NCI-H2196 treated with DMSO at 0.1 percent for 48 hours (cell line): Measurements from ENCODE around the gene ZNF446.

Source experiments
- DNase-seq: peaks from one replicate; lab custom pipeline; 2025; ENCODE audit not compliant: unreplicated experiment; lab: John Stamatoyannopoulos, UW

Gene ZNF446

GRCh38 chr19:58521651-58522050, 45.5 kb downstream of the ZNF446 start:
- DNase-seq, result no peak

GRCh38 chr19:58522709-58523108, 46.6 kb downstream of the ZNF446 start:
- DNase-seq, result no peak

GRCh38 chr19:58529405-58529804, 53.3 kb downstream of the ZNF446 start:
- DNase-seq, result no peak
